T-helper 1 cell (primary cell): Measurements from ENCODE around the gene PRKG1.
A peak's percentile ranks its signal among the peaks of the same experiment; 100 is the strongest.
"Not testable (repeated sequence)": the region's sequence is repeated elsewhere in the genome, so short reads cannot be mapped to it uniquely, and the experiment has no call there.

Experiments used
- DNase-seq, 5 donors: peaks; one replicate each; pipeline ENCODE4 v3.0.0-alpha.2; 2012 to 2020

PRKG1 gene

GRCh38 chr10:51668336-51668689, 594.0 kb downstream of the PRKG1 start:
- DNase-seq: no peak

DNA sequence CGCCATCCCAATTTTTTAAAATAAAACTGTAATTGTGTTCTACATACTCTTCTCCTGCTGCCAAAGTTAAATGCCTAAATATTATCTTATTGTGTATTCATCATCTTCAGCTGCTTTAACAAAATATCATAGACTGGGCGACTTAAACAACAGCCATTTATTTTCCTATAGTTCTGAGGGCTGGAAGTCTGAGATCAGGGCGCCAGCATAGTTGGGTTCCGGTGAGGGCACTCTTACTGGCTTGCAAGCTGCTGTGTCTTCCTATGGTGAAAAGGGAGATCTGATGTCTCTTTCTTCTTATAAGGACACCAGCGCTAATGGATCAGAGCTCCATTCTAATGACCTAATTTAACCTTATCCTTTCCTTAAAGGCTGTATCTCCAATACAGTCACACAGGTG, 594.8 kb downstream of the PRKG1 start:
- no peak for DNase-seq

- no peak for DNase-seq
Measured at GRCh38 chr10:51672039-51672535, 597.8 kb downstream of the PRKG1 start.

GRCh38 chr10:51675088-51675487, 600.8 kb downstream of the PRKG1 start:
- no peak for DNase-seq

GRCh38 chr10:51679841-51680240, 605.6 kb downstream of the PRKG1 start:
- no peak for DNase-seq

GRCh38 chr10:51683031-51683691, 608.9 kb downstream of the PRKG1 start:
- DNase-seq: no peak

- no peak for DNase-seq
Measured at GRCh38 chr10:51685768-51686167, 611.5 kb downstream of the PRKG1 start.

- no peak for DNase-seq
Measured at GRCh38 chr10:51687296-51687695, 613.0 kb downstream of the PRKG1 start.

- not testable (repeated sequence) for DNase-seq
Measured at GRCh38 chr10:51688826-51689225, 614.5 kb downstream of the PRKG1 start.

DNA sequence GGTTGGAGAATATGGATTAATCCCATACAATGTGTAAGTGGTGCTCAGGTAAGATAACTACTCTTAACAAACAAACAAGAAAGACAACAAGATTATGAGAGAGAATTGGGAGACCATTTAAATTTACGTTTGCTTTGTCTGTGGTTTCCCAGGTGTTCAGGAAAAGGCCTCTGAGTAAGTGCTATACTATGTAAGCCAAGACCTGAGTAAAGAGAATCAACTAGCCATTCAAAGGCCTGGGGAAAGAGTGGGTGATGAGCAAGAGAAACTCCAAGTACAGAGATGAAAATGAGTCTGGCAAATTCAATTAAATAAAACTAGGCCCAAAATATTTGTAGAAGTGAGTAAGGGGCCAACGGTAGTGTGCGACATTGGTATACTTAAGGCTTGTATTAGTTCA, 615.2 kb downstream of the PRKG1 start:
- no peak for DNase-seq

GRCh38 chr10:51691135-51691534, 616.8 kb downstream of the PRKG1 start:
- DNase-seq: no peak

DNA sequence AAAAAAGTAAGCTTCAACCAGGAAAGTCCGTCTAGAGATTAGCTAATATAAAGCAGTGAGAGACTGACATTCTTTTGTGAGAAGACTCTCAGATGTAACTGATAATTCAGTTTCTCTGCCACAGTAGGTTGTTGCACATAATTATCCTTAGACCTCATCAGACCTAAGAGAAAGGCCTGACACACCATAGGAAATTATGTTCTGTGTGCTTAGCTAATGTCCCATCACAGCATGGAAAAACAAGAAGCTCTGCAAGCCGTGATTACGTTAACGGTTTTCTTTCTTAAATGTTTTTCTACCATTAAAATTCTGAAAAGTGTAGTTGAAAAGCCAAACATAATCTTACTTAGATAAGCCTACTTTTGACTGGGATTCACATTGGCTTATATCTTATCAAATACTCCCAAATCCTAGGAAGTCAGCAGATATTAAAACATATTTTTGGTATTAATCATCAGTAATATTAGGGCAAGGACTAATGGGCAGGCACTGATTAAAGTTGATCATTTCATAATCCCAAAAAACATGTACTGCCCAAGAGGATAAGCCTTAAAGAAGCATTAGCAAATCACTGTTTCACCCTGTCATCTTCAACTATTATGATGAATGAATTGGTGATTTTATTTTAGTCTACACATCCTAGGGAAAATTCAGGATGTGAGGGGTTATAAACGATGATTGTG, 619.9 kb downstream of the PRKG1 start:
- no peak for DNase-seq

DNA sequence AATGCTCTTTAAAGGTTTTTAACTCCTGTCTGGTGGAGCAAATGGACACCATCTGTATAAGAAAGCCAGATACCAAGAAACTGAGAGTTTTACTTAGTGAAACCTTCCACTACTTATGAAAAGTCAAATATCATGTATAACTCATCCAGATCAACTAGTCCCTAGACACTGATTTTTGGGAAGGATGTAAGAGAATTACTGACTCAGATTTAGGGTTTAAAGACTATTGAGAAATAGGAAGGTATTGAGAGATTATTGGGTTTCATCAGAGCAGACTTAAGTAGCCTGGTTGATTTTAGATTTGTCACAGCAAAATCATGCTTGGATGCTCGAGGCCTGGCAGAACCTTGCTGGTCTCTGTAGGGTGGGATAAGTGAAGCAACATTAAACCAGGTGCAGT, 622.0 kb downstream of the PRKG1 start:
- no peak for DNase-seq

DNA sequence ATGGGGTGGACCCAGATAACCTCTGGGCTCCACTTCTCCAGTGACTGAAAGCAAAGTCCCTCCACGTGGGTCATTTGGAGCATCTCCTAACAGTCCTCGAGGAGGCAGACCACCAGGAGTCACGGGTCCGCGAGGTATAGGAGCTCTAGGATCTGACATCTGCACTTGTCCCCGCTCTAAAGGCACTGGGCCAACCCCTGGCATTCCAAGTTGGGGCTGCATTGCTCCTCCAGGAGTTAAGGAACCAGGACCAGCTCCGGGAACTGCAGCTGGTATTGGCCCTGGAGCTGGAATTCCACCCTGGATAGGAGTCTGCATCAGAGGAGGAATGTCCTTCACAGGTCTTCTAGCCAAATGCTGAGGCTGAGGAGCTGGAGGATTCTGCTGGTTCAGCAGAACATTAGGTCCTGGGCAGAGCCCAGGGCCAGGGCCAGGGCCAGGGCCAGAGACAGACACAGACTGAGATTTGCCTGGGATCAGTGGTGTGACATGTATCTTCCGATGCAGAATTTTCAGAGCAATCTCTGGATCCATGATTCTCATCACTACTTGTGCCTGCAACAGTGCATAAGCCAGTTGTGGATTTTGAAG, 624.3 kb downstream of the PRKG1 start:
- DNase-seq: no peak

- no peak for DNase-seq
Measured at GRCh38 chr10:51699145-51699474, 624.8 kb downstream of the PRKG1 start.

DNA sequence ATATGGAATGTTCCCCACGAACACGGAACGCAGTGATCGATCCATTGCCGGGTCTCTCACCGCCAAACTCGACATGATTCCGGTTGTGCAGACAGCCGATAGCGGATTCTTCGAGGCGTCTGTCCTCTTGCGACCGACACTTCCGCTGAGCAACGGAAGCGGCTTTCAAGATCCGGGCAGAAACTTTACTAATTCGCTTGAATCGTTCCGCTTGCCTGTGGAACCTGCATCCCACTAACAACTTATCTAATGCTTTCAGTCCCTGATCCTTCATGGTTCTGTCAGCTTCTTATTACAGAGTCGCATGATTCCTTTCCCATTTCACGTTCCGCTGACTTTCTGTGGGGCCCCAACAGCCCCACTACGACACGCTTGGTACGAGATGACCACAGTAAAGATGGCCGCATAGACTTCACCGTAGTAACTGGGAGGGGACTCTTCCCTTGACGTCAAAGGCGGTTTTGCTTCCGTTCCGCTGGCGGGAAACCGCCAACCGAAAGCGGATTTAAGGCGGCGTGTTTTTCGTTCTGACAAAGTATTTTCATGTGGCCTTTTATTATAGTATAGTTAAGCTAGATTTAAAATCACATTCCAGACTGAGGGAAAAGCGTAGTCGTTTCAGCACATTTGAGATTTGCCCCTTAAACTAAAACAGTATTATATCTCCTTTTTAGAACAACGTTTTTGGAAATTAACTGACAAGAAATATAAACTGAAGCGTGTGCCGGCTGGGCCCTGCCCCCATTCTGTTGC, 625.4 kb downstream of the PRKG1 start, which contains the start of gene CSTF2T:
Gene CSTF2T, minus strand, starts transcription at position 121 of the 753 bp plus-strand sequence. Its CDS starts 46 bp downstream, at position 75.
- peak; percentile 74 to 95 (median 87) for DNase-seq

DNA sequence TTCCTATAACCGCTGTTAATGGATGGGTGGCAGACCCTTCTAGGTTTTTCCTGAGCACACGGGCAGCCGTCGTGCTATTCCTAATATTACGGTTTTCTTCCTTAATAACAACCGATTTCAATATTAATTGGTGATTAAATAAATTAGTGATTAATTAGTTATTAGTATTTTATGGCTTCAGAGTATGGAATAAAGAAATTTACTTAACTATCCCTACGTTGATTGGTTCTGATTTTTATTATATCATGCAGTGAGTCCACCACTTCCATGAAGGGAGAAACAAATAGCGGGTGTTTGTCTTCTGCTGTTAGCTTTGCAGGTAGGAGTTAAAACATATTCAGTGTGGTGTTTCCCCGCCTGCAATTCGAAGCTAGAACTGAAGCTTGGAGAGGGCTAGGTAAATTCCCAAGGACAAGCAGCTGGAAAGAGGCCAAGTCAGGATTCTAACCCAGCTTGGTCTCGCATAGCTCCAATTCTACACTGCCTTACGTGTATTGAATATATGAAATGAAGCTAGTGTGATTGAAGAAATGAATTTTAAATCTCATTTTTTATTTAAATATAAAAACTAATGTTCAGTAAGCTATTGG, 626.0 kb downstream of the PRKG1 start:
- peak in 1 of 5 donors; percentile 23 for DNase-seq

GRCh38 chr10:51705774-51706173, 631.5 kb downstream of the PRKG1 start:
- peak in 1 of 5 donors; percentile 39 for DNase-seq

DNA sequence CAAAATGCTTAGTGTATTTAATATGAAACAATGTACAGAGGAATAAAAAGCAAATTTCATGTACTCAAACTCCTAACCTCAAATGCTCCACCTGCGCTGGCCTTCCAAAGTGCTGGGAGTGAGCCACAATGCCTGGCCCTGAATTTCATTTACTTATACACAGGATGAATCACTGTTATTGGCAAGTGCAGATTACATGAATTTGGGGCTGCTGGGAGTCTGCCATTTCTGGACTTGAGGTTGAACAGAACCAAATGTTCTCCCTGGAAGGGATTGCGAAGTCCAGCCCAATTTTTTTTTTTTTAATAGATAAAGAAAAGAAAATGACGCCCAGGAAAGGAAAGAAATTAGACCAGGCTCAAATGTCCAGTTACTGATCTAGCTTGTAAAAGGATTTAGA, 631.9 kb downstream of the PRKG1 start:
- DNase-seq: no peak

- DNase-seq: peak in 1 of 5 donors; percentile 75
Measured at GRCh38 chr10:51707392-51707791, 633.1 kb downstream of the PRKG1 start.

DNA sequence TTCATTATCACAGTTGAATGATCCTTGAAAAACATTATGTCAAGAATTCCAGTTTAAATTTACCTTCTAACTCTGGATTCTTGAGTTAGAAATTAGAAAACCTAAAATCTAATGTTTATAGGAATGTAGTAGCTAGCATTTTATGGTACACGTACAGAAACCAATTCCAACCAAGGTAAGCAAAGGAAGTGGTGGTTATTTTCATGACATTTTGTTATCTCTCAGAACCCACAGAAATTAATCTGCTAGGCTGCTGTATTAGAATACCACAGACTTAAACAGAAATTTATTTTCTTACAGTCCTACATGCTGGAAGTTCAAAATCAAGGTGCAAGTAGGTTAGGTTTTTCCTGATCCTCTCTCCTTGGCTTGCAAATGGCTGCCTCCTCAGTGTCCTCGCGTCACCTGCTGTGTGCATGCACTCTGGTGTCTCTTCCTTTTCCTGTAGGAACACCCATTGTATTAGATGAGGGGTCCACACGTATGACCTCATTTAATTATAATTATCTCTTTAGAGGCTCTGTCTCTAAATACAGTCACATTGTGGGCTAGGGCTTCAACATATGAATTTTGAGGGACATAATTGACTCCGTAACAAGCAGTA, 633.6 kb downstream of the PRKG1 start:
- DNase-seq: peak in 1 of 5 donors; percentile 55

DNA sequence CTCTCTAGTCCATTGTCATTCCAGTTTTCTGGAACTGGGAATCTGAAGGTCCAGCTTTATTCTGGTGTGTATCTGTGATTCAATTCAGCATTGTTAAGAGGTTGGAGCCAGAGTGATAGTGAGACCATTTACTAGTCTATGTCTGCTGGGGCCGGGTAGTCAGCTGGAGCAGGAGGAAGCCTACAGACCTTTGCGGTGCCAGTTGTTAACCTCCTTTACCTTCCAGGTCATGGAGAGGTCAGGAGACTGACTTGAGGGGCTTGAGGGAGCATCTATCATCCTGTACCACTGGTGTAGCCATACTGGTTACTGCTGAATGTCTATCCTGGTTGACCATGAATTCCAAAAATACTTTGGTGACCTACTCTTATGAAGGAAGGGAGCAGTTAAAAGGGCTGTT, 634.3 kb downstream of the PRKG1 start:
- DNase-seq: no peak
